HepG2 (cell line): Measurements from ENCODE around the gene TMBIM1. TPM values are rescaled to one million over a fixed set of nuclear protein-coding genes. Genes with fewer than 3 reads are reported as not detected.

Experiments used
- ARNTL ChIP-seq: sonication (generic); formaldehyde crosslinking; IDR thresholded peaks from 2 replicates; pipeline ENCODE4 v1.4.0; 2020; ENCODE audit warnings: mild to moderate bottlenecking, missing genetic modification reagents
- FOXA1 ChIP-seq, 2 experiments: fragments of 450-650 bp in 1 of 2; sonication (generic) in 1 of 2; formaldehyde crosslinking in 1 of 2; IDR thresholded peaks; 2 replicates each; pipeline versions ENCODE4 v1.4.0 to v1.6.1; 2016 to 2020; ENCODE audit warnings: missing genetic modification reagents in 1 of 2
- FOXJ3 ChIP-seq: sonication (generic); formaldehyde crosslinking; IDR thresholded peaks from 2 replicates; pipeline ENCODE4 v1.4.0; 2020; ENCODE audit warnings: missing genetic modification reagents, mild to moderate bottlenecking, borderline replicate concordance
- FOXK2 ChIP-seq: fragments of 450-650 bp; IDR thresholded peaks from 2 replicates; pipeline ENCODE4 v1.6.1; 2016
- KDM3A ChIP-seq: IDR thresholded peaks from 2 replicates; pipeline ENCODE4 v1.6.1; 2018; ENCODE audit warnings: low read depth, missing compliant biosample characterization
- NCOA2 ChIP-seq: sonication (generic); formaldehyde crosslinking; IDR thresholded peaks from 2 replicates; pipeline ENCODE4 v1.8.0; 2022; ENCODE audit warnings: inconsistent platforms
- NFRKB ChIP-seq: fragments of 450-650 bp; IDR thresholded peaks from 2 replicates; pipeline ENCODE4 v1.6.1; 2017
- NR2F1 ChIP-seq, 2 experiments: fragments of 450-650 bp in 1 of 2; formaldehyde crosslinking in 1 of 2; IDR thresholded peaks; 2 replicates each; pipeline versions ENCODE4 v1.5.0 to v1.6.1; 2016 to 2020; ENCODE audit warnings: mild to moderate bottlenecking in 1 of 2, missing compliant biosample characterization in 1 of 2, missing genetic modification reagents in 1 of 2, moderate library complexity in 1 of 2
- SOX13 ChIP-seq, 3 experiments: fragments of 450-650 bp in 1 of 3; sonication (generic) in 1 of 3; formaldehyde crosslinking in 1 of 3; IDR thresholded peaks in 2 of 3; conservative IDR thresholded peaks in 1 of 3; 2 replicates each; pipeline versions ENCODE4 v1.5.0 to v1.6.1; 2016 to 2020; ENCODE audit warnings: antibody characterized with exemption in 1 of 3, mild to moderate bottlenecking in 1 of 3, missing compliant biosample characterization in 1 of 3, missing genetic modification reagents in 1 of 3, moderate library complexity in 1 of 3
- SP2 ChIP-seq: sonication (generic); formaldehyde crosslinking; IDR thresholded peaks from 2 replicates; pipeline ENCODE4 v1.5.1; 2020; ENCODE audit warnings: mild to moderate bottlenecking, missing genetic modification reagents
- ZBTB21 ChIP-seq: sonication (generic); formaldehyde crosslinking; IDR thresholded peaks from 2 replicates; pipeline ENCODE4 v1.4.0; 2020; ENCODE audit warnings: missing genetic modification reagents
- ZKSCAN8 ChIP-seq: IDR thresholded peaks from 2 replicates; pipeline ENCODE4 v1.6.1; 2016; ENCODE audit warnings: borderline replicate concordance, missing genetic modification reagents, missing compliant biosample characterization
- ZNF292 ChIP-seq: sonication (generic); formaldehyde crosslinking; IDR thresholded peaks from 2 replicates; pipeline ENCODE4 v1.8.1; 2022; ENCODE audit warnings: mild to moderate bottlenecking, low read depth, missing genetic modification reagents, borderline replicate concordance
- ZNF317 ChIP-seq: sonication (generic); formaldehyde crosslinking; IDR thresholded peaks from 2 replicates; pipeline ENCODE4 v1.5.0; 2020; ENCODE audit warnings: mild to moderate bottlenecking, missing genetic modification reagents
- ZNF354B ChIP-seq: sonication (generic); formaldehyde crosslinking; IDR thresholded peaks from 2 replicates; pipeline ENCODE4 v1.8.0; 2022; ENCODE audit warnings: mild to moderate bottlenecking, missing genetic modification reagents
- ZNF501 ChIP-seq: sonication (generic); formaldehyde crosslinking; IDR thresholded peaks from 2 replicates; pipeline ENCODE4 v1.5.1; 2020; ENCODE audit warnings: mild to moderate bottlenecking, moderate library complexity, missing genetic modification reagents
- ZNF563 ChIP-seq: sonication (generic); formaldehyde crosslinking; IDR thresholded peaks from 2 replicates; pipeline ENCODE4 v1.8.0; 2022; ENCODE audit warnings: mild to moderate bottlenecking, moderate library complexity, missing genetic modification reagents
- ZNF619 ChIP-seq: sonication (generic); formaldehyde crosslinking; IDR thresholded peaks from 2 replicates; pipeline ENCODE4 v1.4.0; 2020; ENCODE audit warnings: mild to moderate bottlenecking, missing genetic modification reagents
- ZNF747 ChIP-seq: sonication (generic); formaldehyde crosslinking; IDR thresholded peaks from 2 replicates; pipeline ENCODE4 v1.8.1; 2023; ENCODE audit warnings: missing genetic modification reagents, mild to moderate bottlenecking, borderline replicate concordance
- ZNF879 ChIP-seq: sonication (generic); formaldehyde crosslinking; IDR thresholded peaks from 2 replicates; pipeline ENCODE4 v1.8.1; 2023; ENCODE audit warnings: missing genetic modification reagents
- polyA plus RNA-seq, 8 experiments: library from polyadenylated mRNA; depleted of rRNA in 3 of 8; stranded (reverse) in 7 of 8; unstranded in 1 of 8; fragments of >200 nt; fragmentation: Illumina TruSeq in 4 of 8; extraction: Trizol in 4 of 8; gene quantifications; 2 replicates each; pipeline versions ENCODE4 v1.2.1 to v1.2.3, GENCODE V29; 2011 to 2016; ENCODE audit warnings: low read depth in 4 of 8, missing spikeins in 1 of 8, mixed read lengths in 1 of 8; ENCODE audit not compliant: insufficient read depth in 1 of 8
- total RNA-seq, 5 experiments: library from RNA; depleted of rRNA; stranded (reverse); fragments of >200 nt; fragmentation: Illumina TruSeq; extraction: Trizol; gene quantifications; 2 replicates each; pipeline ENCODE4 v1.2.3, GENCODE V29; 2016; ENCODE audit warnings: low read depth in 1 of 5
- TF ChIP-seq, protein P1 (sequence below): sonication (generic); formaldehyde crosslinking; IDR thresholded peaks from 2 replicates; pipeline ENCODE4 v1.4.0; 2020; ENCODE audit warnings: missing genetic modification reagents, borderline replicate concordance
- TF ChIP-seq, protein P2 (sequence below): sonication (generic); formaldehyde crosslinking; IDR thresholded peaks from 2 replicates; pipeline ENCODE4 v1.8.1; 2023; ENCODE audit warnings: missing genetic modification reagents, inconsistent platforms, borderline replicate concordance
- TF ChIP-seq, protein P3 (sequence below): sonication (generic); formaldehyde crosslinking; IDR thresholded peaks from 2 replicates; pipeline ENCODE4 v1.5.0; 2020; ENCODE audit warnings: mild to moderate bottlenecking, missing genetic modification reagents, borderline replicate concordance
- TF ChIP-seq, protein P4 (sequence below): sonication (generic); formaldehyde crosslinking; IDR thresholded peaks from 2 replicates; pipeline ENCODE4 v1.8.0; 2022; ENCODE audit warnings: mild to moderate bottlenecking, missing genetic modification reagents, moderate library complexity
- TF ChIP-seq, protein P5 (sequence below): sonication (generic); formaldehyde crosslinking; IDR thresholded peaks from 2 replicates; pipeline ENCODE4 v1.5.1; 2020; ENCODE audit warnings: missing genetic modification reagents, mild to moderate bottlenecking, borderline replicate concordance

Gene TMBIM1
- total and polyA plus RNA-seq, 2 of the 13 experiments (the other 11 are each of a cell fraction or from before 2014, with no cell fraction given) = 127 to 139 TPM

DNA sequence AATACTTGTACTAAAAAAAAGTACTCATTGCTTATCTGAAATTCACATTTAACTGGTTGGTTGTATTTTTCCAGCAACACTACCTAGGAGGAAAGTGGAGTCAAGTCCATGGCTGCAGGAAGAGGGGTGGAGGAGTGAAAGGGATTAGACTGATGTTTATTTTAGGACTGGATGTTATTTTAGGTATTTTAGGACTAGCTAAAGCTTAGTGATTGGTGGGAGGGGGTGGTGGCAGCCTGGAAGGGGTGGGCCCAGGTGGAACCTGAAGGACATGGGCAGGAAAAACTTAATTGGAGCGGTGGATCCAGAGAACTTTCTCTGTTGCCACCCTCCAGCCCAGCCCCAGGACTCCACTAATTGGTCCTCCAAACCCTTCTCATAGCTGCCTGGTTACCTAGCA, 3.9 kb upstream of the TMBIM1 start (continued):
- TF ChIP-seq, protein P1, sequence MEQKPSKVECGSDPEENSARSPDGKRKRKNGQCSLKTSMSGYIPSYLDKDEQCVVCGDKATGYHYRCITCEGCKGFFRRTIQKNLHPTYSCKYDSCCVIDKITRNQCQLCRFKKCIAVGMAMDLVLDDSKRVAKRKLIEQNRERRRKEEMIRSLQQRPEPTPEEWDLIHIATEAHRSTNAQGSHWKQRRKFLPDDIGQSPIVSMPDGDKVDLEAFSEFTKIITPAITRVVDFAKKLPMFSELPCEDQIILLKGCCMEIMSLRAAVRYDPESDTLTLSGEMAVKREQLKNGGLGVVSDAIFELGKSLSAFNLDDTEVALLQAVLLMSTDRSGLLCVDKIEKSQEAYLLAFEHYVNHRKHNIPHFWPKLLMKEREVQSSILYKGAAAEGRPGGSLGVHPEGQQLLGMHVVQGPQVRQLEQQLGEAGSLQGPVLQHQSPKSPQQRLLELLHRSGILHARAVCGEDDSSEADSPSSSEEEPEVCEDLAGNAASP (CRISPR knock-in tag) = 0 out of 2 replicates have a peak, but pooled peaks have one; percentile 32
- TF ChIP-seq ZNF619 (CRISPR knock-in tag) (no peak), ZNF354B (CRISPR knock-in tag) (no peak), NR2F1 (CRISPR knock-in tag; IDR thresholded peaks at IDR 0.05) (no peak), SOX13 (IDR thresholded peaks at IDR 0.05) (no peak), SOX13 (CRISPR knock-in tag; conservative IDR thresholded peaks at IDR 0.05 in 1 of 2, IDR thresholded peaks at IDR 0.05 in 1 of 2) (peak in 1 of 2 experiments; percentile 31; a peak in 1 of 4 replicates), SP2 (CRISPR knock-in tag) (no peak), KDM3A (no peak), ZBTB21 (CRISPR knock-in tag) (no peak), NFRKB (no peak), ZNF747 (no peak), ZNF879 (CRISPR knock-in tag) (no peak), ZNF292 (CRISPR knock-in tag) (no peak), ARNTL (CRISPR knock-in tag) (no peak), ZNF563 (CRISPR knock-in tag) (no peak), FOXK2 (no peak), ZKSCAN8 (no peak), FOXJ3 (CRISPR knock-in tag) (no peak), ZNF317 (CRISPR knock-in tag) (0 out of 2 replicates have a peak, but pooled peaks have one; percentile 10), NCOA2 (no peak), FOXA1 (IDR thresholded peaks at IDR 0.05) (no peak), FOXA1 (CRISPR knock-in tag; IDR thresholded peaks at IDR 0.05) (peak; percentile 65), ZNF501 (CRISPR knock-in tag) (no peak)
- TF ChIP-seq, protein P2, sequence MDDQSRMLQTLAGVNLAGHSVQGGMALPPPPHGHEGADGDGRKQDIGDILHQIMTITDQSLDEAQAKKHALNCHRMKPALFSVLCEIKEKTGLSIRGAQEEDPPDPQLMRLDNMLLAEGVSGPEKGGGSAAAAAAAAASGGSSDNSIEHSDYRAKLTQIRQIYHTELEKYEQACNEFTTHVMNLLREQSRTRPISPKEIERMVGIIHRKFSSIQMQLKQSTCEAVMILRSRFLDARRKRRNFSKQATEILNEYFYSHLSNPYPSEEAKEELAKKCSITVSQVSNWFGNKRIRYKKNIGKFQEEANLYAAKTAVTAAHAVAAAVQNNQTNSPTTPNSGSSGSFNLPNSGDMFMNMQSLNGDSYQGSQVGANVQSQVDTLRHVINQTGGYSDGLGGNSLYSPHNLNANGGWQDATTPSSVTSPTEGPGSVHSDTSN = no peak
- TF ChIP-seq, protein P3, sequence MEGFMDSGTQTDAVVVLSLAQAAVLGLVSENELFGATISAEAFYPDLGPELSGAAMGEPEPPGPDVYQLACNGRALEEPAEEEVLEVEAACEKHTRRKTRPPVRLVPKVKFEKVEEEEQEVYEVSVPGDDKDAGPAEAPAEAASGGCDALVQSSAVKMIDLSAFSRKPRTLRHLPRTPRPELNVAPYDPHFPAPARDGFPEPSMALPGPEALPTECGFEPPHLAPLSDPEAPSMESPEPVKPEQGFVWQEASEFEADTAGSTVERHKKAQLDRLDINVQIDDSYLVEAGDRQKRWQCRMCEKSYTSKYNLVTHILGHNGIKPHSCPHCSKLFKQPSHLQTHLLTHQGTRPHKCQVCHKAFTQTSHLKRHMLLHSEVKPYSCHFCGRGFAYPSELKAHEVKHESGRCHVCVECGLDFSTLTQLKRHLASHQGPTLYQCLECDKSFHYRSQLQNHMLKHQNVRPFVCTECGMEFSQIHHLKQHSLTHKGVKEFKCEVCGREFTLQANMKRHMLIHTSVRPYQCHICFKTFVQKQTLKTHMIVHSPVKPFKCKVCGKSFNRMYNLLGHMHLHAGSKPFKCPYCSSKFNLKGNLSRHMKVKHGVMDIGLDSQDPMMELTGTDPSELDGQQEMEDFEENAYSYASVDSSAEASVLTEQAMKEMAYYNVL (CRISPR knock-in tag) = 0 out of 2 replicates have a peak, but pooled peaks have one; percentile 45
- TF ChIP-seq, protein P4, sequence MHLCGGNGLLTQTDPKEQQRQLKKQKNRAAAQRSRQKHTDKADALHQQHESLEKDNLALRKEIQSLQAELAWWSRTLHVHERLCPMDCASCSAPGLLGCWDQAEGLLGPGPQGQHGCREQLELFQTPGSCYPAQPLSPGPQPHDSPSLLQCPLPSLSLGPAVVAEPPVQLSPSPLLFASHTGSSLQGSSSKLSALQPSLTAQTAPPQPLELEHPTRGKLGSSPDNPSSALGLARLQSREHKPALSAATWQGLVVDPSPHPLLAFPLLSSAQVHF (CRISPR knock-in tag) = no peak
- TF ChIP-seq, protein P5, sequence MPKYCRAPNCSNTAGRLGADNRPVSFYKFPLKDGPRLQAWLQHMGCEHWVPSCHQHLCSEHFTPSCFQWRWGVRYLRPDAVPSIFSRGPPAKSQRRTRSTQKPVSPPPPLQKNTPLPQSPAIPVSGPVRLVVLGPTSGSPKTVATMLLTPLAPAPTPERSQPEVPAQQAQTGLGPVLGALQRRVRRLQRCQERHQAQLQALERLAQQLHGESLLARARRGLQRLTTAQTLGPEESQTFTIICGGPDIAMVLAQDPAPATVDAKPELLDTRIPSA (CRISPR knock-in tag) = no peak
